B cell (primary cell): ENCODE measurements around the gene APLN. TPM values are rescaled to one million over a fixed set of nuclear protein-coding genes. Genes with fewer than 3 reads are reported as not detected.

ENCODE experiments used
- ATAC-seq: fragments of 200-7000 bp; cut with Tn5 transposase; one replicate; pipeline ENCODE4 v1.10.0; 2021; ENCODE audit warnings: low read depth, mild to moderate bottlenecking, moderate number of reproducible peaks, moderate library complexity
- CTCF ChIA-PET: fragments of 350-600 bp; sonication (Branson Sonifier 250); formaldehyde crosslinking; loops from one replicate; lab custom pipeline; 2021; ENCODE audit warnings: antibody characterized with exemption, inconsistent platforms; lab: Charles Lee
- POLR2A ChIA-PET: fragments of 350-600 bp; sonication (Branson Sonifier 250); formaldehyde crosslinking; loops from one replicate; lab custom pipeline; 2021; ENCODE audit warnings: antibody characterized with exemption; lab: Charles Lee
- DNase-seq: peaks from one replicate; pipeline ENCODE4 v3.0.0; 2013
- H2AFZ ChIP-seq: 2 replicates; pipeline ENCODE4 v1.6.1; 2012; ENCODE audit warnings: mild to moderate bottlenecking, low read depth, low read length; ENCODE audit not compliant: insufficient read depth, poor library complexity, severe bottlenecking
- H3K27ac ChIP-seq, 2 donors: 1 replicate in 1 of 2; 2 replicates in 1 of 2; pipeline ENCODE4 v1.5.1; 2012 to 2013; ENCODE audit warnings: low read length in 2 of 2, mild to moderate bottlenecking in 2 of 2, moderate library complexity in 1 of 2
- H3K27me3 ChIP-seq, 4 experiments: fragments of 200-600 bp in 1 of 4; sonication (generic) in 1 of 4; replicated peaks in 1 of 4; 1 replicate in 2 of 4; 2 replicates in 2 of 4; pipeline versions ENCODE4 v1.6.1 to v1.7.0; 2013 to 2016; ENCODE audit warnings: low read length in 3 of 4, mild to moderate bottlenecking in 2 of 4, mixed read lengths in 1 of 4, moderate library complexity in 1 of 4; ENCODE audit not compliant: insufficient read depth in 4 of 4, control insufficient read depth in 3 of 4; ENCODE audit errors: control extremely low read depth in 1 of 4
- H3K36me3 ChIP-seq, 2 experiments: replicated peaks in 1 of 2; 1 replicate in 1 of 2; 2 replicates in 1 of 2; pipeline versions ENCODE4 v1.6.1 to v1.7.1; 2013; ENCODE audit warnings: low read length in 1 of 2; ENCODE audit not compliant: insufficient read depth in 2 of 2, control insufficient read depth in 1 of 2; ENCODE audit errors: control extremely low read depth in 1 of 2, extremely low read depth in 1 of 2
- H3K4me1 ChIP-seq, 2 donors: fragments of 200-600 bp in 1 of 2; sonication (generic) in 1 of 2; 1 replicate in 1 of 2; 2 replicates in 1 of 2; pipeline versions ENCODE4 v1.5.1 to v1.6.1; 2013 to 2017; ENCODE audit warnings: low read length in 2 of 2; ENCODE audit not compliant: control insufficient read depth in 2 of 2, insufficient read depth in 2 of 2
- H3K4me2 ChIP-seq: replicated peaks from 2 replicates; pipeline ENCODE3; 2012; ENCODE audit warnings: mild to moderate bottlenecking, low read depth, low read length; ENCODE audit not compliant: poor library complexity, severe bottlenecking
- H3K4me3 ChIP-seq, 5 experiments: fragments of 200-600 bp in 1 of 5; sonication (generic) in 1 of 5; 1 replicate in 3 of 5; 2 replicates in 2 of 5; pipeline versions ENCODE4 v1.5.1 to v1.7.0; 2011 to 2016; ENCODE audit warnings: low read length in 4 of 5, mild to moderate bottlenecking in 4 of 5, low read depth in 2 of 5, control low read depth in 1 of 5, moderate library complexity in 1 of 5; ENCODE audit not compliant: insufficient read depth in 1 of 5; ENCODE audit errors: control extremely low read depth in 1 of 5, extremely low read depth in 1 of 5
- H3K79me2 ChIP-seq: fragments of 200-600 bp; sonication (generic); one replicate; pipeline ENCODE4 v1.6.0; 2016; ENCODE audit warnings: low read length; ENCODE audit not compliant: control insufficient read depth, insufficient read depth
- H3K9ac ChIP-seq: fragments of 200-600 bp; sonication (generic); 2 replicates; pipeline ENCODE4 v1.6.1; 2017; ENCODE audit warnings: mild to moderate bottlenecking, low read length, moderate library complexity
- H3K9me3 ChIP-seq, 3 donors: one replicate each; pipeline versions ENCODE4 v1.6.1 to v1.7.1; 2013; ENCODE audit warnings: low read length in 2 of 3; ENCODE audit not compliant: control insufficient read depth in 2 of 3, insufficient read depth in 1 of 3; ENCODE audit errors: control extremely low read depth in 1 of 3
- H4K20me1 ChIP-seq: 2 replicates; pipeline ENCODE4 v1.6.0; 2012; ENCODE audit warnings: mild to moderate bottlenecking, low read length; ENCODE audit not compliant: insufficient read depth, control insufficient read depth, poor library complexity, severe bottlenecking
- H3K27ac Mint-ChIP-seq: one replicate; pipeline ENCODE4 v1.8.0; 2021; ENCODE audit warnings: mixed read lengths
- H3K27me3 Mint-ChIP-seq: one replicate; pipeline ENCODE4 v1.8.0; 2021; ENCODE audit warnings: mixed read lengths
- H3K4me1 Mint-ChIP-seq: one replicate; pipeline ENCODE4 v1.8.0; 2021; ENCODE audit warnings: mixed read lengths
- H3K4me3 Mint-ChIP-seq: one replicate; pipeline ENCODE4 v1.8.0; 2021; ENCODE audit warnings: mixed read lengths
- H3K9me3 Mint-ChIP-seq: one replicate; pipeline ENCODE4 v1.8.0; 2022; ENCODE audit warnings: mixed read lengths; ENCODE audit not compliant: insufficient read depth
- CTCF ChIP-seq: fragments of 200-600 bp; IDR thresholded peaks from one replicate; pipeline ENCODE4 v1.8.0; 2022; ENCODE audit warnings: antibody characterized with exemption, mild to moderate bottlenecking
- EZH2 ChIP-seq: IDR thresholded peaks from 2 replicates; pipeline ENCODE4 v1.6.1; 2012; ENCODE audit warnings: borderline replicate concordance, low read depth, mild to moderate bottlenecking, moderate library complexity, low read length; ENCODE audit not compliant: insufficient read depth, poor library complexity, severe bottlenecking
- WGBS: methylation state at CpG from one replicate; pipeline ENCODE4 v1.1.5; 2013; ENCODE audit warnings: missing lambda C conversion rate; ENCODE audit not compliant: insufficient coverage; 5-methylcytosine and 5-hydroxymethylcytosine counted together
- intact Hi-C: fragments of 100-400 bp; cut with micrococcal nuclease; formaldehyde crosslinking; loops from one replicate; pipeline ENCODE4 v1.10.0; 2022
- polyA plus RNA-seq: library from polyadenylated mRNA; depleted of rRNA; stranded (reverse); fragments of >200 nt; gene quantifications from 2 replicates; pipeline ENCODE4 v1.2.3, GENCODE V29; 2012
- total RNA-seq, 2 donors: library from RNA; stranded (reverse); fragments of 120-200 nt in 1 of 2; gene quantifications; 1 replicate in 1 of 2; 2 replicates in 1 of 2; pipeline versions ENCODE4 v1.2.3 to v1.2.4, GENCODE V29; 2013 to 2022

APLN gene
- total and polyA plus RNA-seq, 2 donors (not counting 1 experiment from before 2014, with no cell fraction given) = not detected

GRCh38 chrX:129609395-129609794 is 45.4 kb downstream of the APLN start:
- Histone ChIP-seq H3K9ac (no peak overlapping the region), H3K9me3 (no peaks in the 10 kb centered on the region), H3K79me2 (no peaks in the 10 kb centered on the region), H3K36me3 (no peaks in the 10 kb centered on the region), H2AFZ (no peak overlapping the region), H3K4me2 (no peak overlapping the region), H3K27me3 (no peaks in the 10 kb centered on the region), H3K4me1 (peaks cover 10% of the 10 kb centered on the region in 2 donors), H3K27ac (no peak overlapping the region), H4K20me1 (no peaks in the 10 kb centered on the region), H3K4me3 (no peak overlapping the region)
- intact Hi-C loops = loop anchor here (5.0 kb wide), 2 partner anchors 298 to 583 kb away; partner anchors contain the start of gene UTP14A
- H3K4me1 Mint-ChIP-seq = peaks cover 10% of the 10 kb centered on the region
- no peak for DNase-seq
- WGBS = no CpG with 5 or more reads among the region's 1 CpG
- H3K4me3 Mint-ChIP-seq = no peak overlapping the region
- ChIA-PET CTCF (interaction anchor here (1.2 to 1.9 kb wide), 8 partner anchors 8 to 1307 kb away, joined by 3 to 10 read pairs (median 4); no protein-coding TSS in a partner anchor), POLR2A (no interaction called here)
- H3K27me3 Mint-ChIP-seq = no peaks in the 10 kb centered on the region
- ATAC-seq = no peak
- H3K9me3 Mint-ChIP-seq = no peaks in the 10 kb centered on the region
- TF ChIP-seq EZH2 = no peak
- TF ChIP-seq CTCF = no peak
- H3K27ac Mint-ChIP-seq = no peak overlapping the region

- H3K4me1 ChIP-seq = peaks cover 12 to 15% of the 10 kb centered on the region in 2 donors
- H3K79me2 ChIP-seq = no peaks in the 10 kb centered on the region
- H3K4me3 ChIP-seq = no peak overlapping the region
- no peaks in the 10 kb centered on the region for H3K36me3 ChIP-seq
- ATAC-seq (no peak), DNase-seq (no peak)
- H3K27ac ChIP-seq = no peak overlapping the region
- H3K9me3 ChIP-seq = no peaks in the 10 kb centered on the region
- Mint-ChIP-seq H3K4me3 (no peak overlapping the region), H3K27me3 (no peaks in the 10 kb centered on the region), H3K4me1 (peaks cover 17% of the 10 kb centered on the region), H3K9me3 (no peaks in the 10 kb centered on the region), H3K27ac (no peak overlapping the region)
- no peak overlapping the region for H2AFZ ChIP-seq
- 86% methylated on average over 3 of the region's 3 CpGs for WGBS
- no peak overlapping the region for H3K4me2 ChIP-seq
- intact Hi-C loops = loop anchor here (5.0 kb wide), 2 partner anchors 299 to 584 kb away; partner anchors contain the start of gene UTP14A
- no peaks in the 10 kb centered on the region for H4K20me1 ChIP-seq
- H3K9ac ChIP-seq = no peak overlapping the region
- CTCF ChIA-PET = interaction anchor here (1.0 to 1.9 kb wide), 3 partner anchors 27 to 452 kb away, joined by 3 to 10 read pairs (median 6); no protein-coding TSS in a partner anchor
- TF ChIP-seq CTCF (no peak), EZH2 (no peak)
- no peaks in the 10 kb centered on the region for H3K27me3 ChIP-seq
- POLR2A ChIA-PET = no interaction called here
These were observed 46.3 kb downstream of the APLN start for GRCh38 chrX:129608496-129608895.
